ENCODE data around the gene TRAT1. TPM values are rescaled to one million over a fixed set of nuclear protein-coding genes. Genes with fewer than 3 reads are reported as not detected.

Gene TRAT1
- total RNA-seq, 1 experiment from 2014 or later, result not detected

DNA sequence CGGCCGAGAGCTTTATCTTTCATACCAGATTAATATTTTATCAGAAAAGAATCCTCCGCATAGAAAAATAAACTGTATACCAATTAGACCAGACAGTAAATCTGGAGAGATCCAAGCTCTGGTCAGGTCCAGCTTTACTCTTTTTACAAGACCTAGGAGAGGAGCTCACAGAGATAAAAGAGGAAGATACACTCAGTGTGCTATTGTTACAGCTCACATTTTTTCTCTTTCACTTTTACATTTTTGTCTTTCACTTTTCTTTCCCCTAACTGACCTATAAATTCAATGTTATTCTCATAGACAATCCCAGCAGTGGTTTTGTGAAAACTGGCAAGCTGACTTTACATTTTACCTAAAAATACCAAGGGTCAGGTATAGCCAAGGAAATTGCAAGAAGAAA, 75.3 kb downstream of the TRAT1 start:
- intact Hi-C loops (cut with micrococcal nuclease), result no loop called here
- Histone ChIP-seq H3K4me3 (ENCODE audit: low read length) (no peak overlapping the region), H3K27me3 (ENCODE audit: low read length) (peaks cover 52% of the 10 kb centered on the region), H3K4me2 (ENCODE audit: low read length) (no peak overlapping the region), H4K20me1 (ENCODE audit: low read length) (no peaks in the 10 kb centered on the region), H3K36me3 (ENCODE audit: low read depth, low read length) (no peaks in the 10 kb centered on the region), H3K9ac (ENCODE audit: low read length) (no peak overlapping the region), H3K9me2 (replicated peaks; ENCODE audit: low read length) (no peaks in the 10 kb centered on the region), H3K4me1 (ENCODE audit: insufficient read depth, low read length) (no peaks in the 10 kb centered on the region), H3K27ac (ENCODE audit: low read length) (no peak overlapping the region), H3F3A (ENCODE audit: low read length, unreplicated experiment) (no peaks in the 10 kb centered on the region), H2AFZ (ENCODE audit: low read length) (no peak overlapping the region), H3K79me2 (ENCODE audit: low read length) (no peaks in the 10 kb centered on the region), H3K9me3 (ENCODE audit: low read length) (no peaks in the 10 kb centered on the region)
- POLR2A ChIA-PET (ENCODE audit: unreplicated experiment), result no interaction called here
- DNase-seq, result no peak
- TF ChIP-seq EZH2 (IDR thresholded peaks at IDR 0.05; ENCODE audit: low read length, unreplicated experiment), result no peak
- no peak for TF ChIP-seq EZH2phosphoT487 (IDR thresholded peaks at IDR 0.05; ENCODE audit: borderline replicate concordance, low read length)
- TF ChIP-seq CTCF (conservative IDR thresholded peaks at IDR 0.05; ENCODE audit: low read depth, low read length), result no peak
- BruUV-seq (replicated peaks), result no TSS peak
- no peak for ATAC-seq
- CTCF ChIA-PET, result interaction anchor here (0.6 kb wide), 1 partner anchor 1626 kb away, joined by 5 read pairs; no protein-coding TSS in a partner anchor

GRCh38 chr3:108899530-108899929, 76.9 kb downstream of the TRAT1 start:
- no peak overlapping the region for H3K4me2 ChIP-seq (ENCODE audit: low read length)
- no peaks in the 10 kb centered on the region for H3F3A ChIP-seq (ENCODE audit: low read length, unreplicated experiment)
- no peak for TF ChIP-seq EZH2 (IDR thresholded peaks at IDR 0.05; ENCODE audit: low read length, unreplicated experiment)
- H2AFZ ChIP-seq (ENCODE audit: low read length), result no peak overlapping the region
- H3K4me3 ChIP-seq (ENCODE audit: low read length), result no peak overlapping the region
- no peaks in the 10 kb centered on the region for H3K36me3 ChIP-seq (ENCODE audit: low read depth, low read length)
- H4K20me1 ChIP-seq (ENCODE audit: low read length), result no peaks in the 10 kb centered on the region
- no peaks in the 10 kb centered on the region for H3K9me3 ChIP-seq (ENCODE audit: low read length)
- peaks cover 47% of the 10 kb centered on the region for H3K27me3 ChIP-seq (ENCODE audit: low read length)
- ChIA-PET POLR2A (ENCODE audit: unreplicated experiment) (no interaction called here), CTCF (no interaction called here)
- no peak overlapping the region for H3K9ac ChIP-seq (ENCODE audit: low read length)
- H3K9me2 ChIP-seq (replicated peaks; ENCODE audit: low read length), result no peaks in the 10 kb centered on the region
- H3K79me2 ChIP-seq (ENCODE audit: low read length), result no peaks in the 10 kb centered on the region
- DNase-seq (no peak), ATAC-seq (no peak)
- H3K4me1 ChIP-seq (ENCODE audit: insufficient read depth, low read length), result no peaks in the 10 kb centered on the region
- no TSS peak for BruUV-seq (replicated peaks)
- no peak overlapping the region for H3K27ac ChIP-seq (ENCODE audit: low read length)
- intact Hi-C loops (cut with micrococcal nuclease), result no loop called here

Other genes starting within 250 kb of the TRAT1 start
- gene CIP2A, start 233.3 kb upstream of the TRAT1 start, total RNA-seq (2014; rRNA removed), result 47.9 and 52.4 TPM in 2 replicates
- gene DZIP3, start 233.1 kb upstream of the TRAT1 start, total RNA-seq (2014; rRNA removed), result 5.1 and 7.3 TPM in 2 replicates
- not detected in 2 replicates for gene RETNLB, start 65.4 kb upstream of the TRAT1 start, total RNA-seq (2014; rRNA removed)
- not detected in 2 replicates for gene GUCA1C, start 131.1 kb downstream of the TRAT1 start, total RNA-seq (2014; rRNA removed)

Measured in PC-3 (cell line).